ENCODE measurements around the gene PPP1R10.

The PPP1R10 gene

GRCh38 chr6:30618270-30618797 lies 1.3 kb upstream of the PPP1R10 start:
- DNase-seq = peak; percentile 37

GRCh38 chr6:30617565-30618269 lies 674 bp upstream of the PPP1R10 start, which contains the start of gene MRPS18B:
MRPS18B (plus strand) TSS chr6:30617840; CDS start chr6:30617866, 26 bp downstream.
- DNase-seq = peak; percentile 97

- DNase-seq = no peak
Measured at GRCh38 chr6:30615958-30616810, 859 bp downstream of the PPP1R10 start.

DNA sequence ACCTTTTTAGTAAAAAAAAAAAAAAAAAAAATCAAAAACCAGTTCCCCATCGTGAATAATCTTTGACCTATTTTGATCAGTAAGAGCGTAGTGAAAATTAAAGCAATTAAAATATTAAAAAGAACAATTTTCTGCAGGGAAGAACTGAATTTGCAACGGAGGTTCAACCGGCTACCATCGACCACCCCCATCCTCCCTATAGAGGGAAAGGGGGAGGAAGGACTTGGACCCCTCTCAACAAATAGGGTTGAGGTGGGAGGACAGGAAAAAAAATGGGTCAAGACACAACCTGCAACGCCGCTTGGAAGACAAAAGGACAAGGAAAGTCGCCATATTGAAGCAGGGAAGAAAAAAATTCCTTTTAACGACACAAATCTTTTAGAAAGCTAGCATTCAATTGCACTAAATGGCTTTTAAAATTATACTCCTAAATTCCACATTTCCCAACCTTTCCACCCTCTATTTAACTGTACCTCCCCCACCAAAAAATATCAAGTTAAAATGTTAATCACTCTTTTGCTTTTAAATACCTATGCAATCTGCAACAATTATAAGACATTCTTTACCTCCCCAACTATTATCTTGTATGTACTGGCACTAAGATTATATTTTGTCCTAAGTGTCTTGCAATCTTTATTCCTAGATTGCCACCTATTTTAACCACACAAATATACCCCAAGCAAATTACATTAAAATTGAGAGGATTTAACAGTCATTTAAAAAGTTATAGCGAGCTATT lies 1.7 kb downstream of the PPP1R10 start:
- DNase-seq = peak; percentile 73

DNA sequence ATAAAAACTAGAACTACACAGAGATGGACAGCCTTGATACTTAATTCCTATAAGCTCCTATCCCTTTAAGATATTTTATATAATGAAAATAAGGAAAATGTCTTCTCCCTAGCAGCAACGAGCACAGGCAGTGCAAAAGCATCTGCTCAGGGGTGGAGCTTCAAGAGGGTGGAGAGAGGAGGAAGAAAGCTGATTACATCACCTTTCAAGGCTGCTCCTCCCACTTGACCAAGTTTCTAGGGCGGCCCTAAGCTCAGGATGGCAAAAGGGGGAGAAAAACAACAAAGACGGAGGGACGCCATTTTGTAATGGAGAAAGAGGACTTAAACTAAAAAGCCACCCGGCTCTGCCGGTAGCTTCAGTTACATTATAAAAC lies 2.2 kb downstream of the PPP1R10 start:
- peak; percentile 93 for DNase-seq

DNA sequence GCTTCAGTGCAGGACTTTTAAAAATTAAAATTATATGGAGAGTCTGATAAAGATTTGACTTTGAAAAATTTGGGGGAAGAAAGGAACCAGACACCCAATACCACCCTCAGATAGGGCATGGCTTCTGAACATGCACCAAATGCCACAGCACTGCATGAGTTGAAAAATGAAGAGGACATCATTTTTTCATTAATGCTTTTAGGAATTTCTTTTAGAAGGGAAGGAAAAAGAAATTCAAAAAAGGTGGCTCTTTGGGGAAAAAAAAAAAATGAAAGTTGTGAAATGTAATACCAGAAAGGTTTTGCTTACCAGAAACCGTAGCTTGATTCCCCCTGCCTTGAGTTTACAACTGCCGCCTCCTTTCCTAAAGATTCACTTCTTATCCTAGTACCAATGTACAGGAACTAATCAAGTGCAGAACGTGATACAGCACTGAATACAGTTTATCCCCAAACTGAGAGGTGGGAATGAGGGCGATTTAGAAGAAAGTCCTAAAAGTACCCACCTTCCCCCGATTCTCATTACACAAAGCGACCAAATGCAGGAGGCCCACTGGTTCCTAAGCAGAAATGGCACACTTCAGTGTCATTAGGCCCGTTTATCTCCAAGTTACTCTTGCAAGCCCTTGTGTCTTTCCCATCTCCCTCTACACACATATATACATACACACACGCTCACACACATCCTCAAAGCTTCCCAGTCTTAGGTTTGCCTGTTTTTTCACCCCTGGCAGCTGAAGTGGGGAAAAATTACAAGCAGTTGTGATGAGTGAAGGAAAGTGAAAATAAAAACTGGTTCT lies 2.8 kb downstream of the PPP1R10 start:
- DNase-seq = peak; percentile 32

- peak; percentile 50 for DNase-seq
Measured at GRCh38 chr6:30613251-30614043, 3.6 kb downstream of the PPP1R10 start.

DNA sequence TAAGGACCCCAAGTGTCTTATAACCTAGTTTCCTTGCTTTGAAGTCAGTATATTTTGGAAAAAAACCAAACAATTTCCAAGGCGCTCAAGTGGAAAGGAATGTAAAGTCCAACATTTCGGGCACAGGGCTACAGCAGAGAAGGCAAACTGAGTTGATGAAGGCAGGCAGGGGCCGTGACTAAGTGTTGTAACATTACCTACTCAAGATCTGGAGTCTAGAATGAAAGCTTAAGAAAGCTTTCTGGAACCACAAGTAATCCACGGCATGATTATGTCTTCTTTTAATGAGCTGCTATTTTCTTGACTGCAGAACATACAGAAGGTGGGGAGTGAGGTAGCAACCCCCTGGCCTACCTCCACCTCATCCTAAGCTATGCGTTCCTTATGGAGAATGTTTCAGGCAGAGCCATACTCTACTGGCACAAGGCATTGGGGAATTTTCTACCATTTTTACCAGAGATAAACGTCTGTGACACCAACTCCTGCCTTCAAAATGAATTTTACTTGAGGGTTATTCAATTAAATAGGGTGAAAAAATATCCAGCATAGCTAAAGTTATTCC lies 4.3 kb downstream of the PPP1R10 start:
- DNase-seq = peak; percentile 34

GRCh38 chr6:30612213-30612612 lies 4.8 kb downstream of the PPP1R10 start:
- peak; percentile 59 for DNase-seq

DNA sequence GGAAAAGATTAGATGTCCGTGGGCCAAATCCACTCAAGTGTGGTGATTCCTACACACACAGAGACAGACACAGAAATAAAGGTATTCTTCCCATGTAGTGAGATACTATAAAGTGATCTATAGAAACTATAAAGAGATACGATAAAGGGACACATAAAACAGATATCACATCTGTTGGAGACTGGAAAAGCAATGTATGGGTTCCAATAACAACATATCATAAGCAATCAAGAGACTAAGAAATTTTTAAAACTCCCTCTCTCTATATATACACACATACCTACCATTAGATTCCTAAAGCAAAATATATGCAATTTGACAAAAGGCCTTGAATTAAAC lies 5.2 kb downstream of the PPP1R10 start:
- no peak for DNase-seq

DNA sequence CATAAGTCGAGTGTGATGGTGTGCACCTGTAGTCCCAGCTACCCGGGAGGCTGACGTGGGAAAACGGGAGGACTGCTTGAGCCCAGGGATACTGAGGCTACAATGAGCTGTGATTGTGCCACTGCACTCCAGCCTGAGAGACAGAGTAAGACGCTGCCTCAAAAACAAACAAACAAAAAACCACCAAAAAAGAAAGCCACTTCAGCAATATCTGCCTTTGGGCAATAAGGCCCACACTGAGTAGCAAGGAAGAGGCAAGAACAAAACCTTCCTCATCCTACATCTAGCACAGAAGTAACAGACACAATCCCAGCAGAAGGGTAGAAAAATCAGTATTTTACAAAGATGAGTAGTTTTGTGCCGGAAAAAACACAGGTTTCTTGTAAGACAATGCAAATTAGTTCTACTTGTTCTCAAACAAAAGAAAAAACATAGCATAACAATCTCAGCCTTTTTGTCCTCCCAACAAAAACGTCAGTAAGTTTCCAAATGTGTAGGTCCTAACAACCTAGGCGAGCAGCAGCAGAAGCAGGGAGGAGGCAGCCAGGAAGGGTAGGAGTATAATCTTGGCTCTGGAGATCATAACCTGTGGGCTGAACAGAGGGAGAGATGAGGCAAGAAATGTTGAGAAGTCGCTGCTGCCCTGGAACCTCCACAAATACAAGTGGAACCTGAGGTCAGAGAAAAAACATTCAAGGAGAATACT lies 5.7 kb downstream of the PPP1R10 start:
- no peak for DNase-seq

DNA sequence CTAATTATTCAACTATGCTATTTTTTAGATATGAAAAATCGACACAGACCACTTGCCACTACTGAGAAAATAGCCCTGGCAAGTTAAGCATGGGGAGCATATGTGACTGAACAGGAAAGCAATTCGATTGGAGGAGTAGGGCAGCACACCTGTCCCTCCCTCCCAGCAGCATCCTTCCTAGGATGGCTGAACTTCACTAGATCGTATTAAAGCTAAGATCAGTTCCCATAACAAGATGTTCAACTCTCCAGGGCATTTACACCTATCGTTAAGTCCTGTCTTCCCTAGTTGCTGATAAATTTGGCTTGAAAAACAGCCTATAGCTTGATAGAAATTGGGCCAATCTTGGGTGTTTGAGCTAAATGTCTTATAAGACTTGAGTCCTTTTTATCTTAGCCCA lies 7.0 kb downstream of the PPP1R10 start:
- DNase-seq = no peak

DNA sequence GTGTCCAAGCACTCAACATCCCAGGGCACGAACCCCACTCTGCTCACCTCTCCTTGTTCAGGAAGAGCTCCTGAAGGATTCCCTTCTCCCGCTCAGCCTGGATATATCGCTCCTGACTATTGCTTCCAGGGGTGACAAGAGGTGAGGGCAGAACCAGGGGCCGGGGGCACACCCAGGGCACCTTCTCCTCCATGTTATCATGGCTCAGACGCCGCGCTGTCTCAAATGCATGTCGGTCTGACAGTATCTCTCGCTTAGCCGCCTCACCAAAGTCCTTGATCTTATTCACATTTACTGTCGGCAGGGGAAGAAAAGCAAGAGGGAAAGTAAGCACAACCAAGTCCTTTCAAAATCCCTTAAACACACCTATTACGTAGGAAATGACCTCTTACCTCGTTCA lies 13.1 kb downstream of the PPP1R10 start:
- no peak for DNase-seq

GRCh38 chr6:30601815-30602641 lies 15.0 kb downstream of the PPP1R10 start:
- DNase-seq = no peak

GRCh38 chr6:30601436-30601814 lies 15.6 kb downstream of the PPP1R10 start:
- no peak for DNase-seq

DNA sequence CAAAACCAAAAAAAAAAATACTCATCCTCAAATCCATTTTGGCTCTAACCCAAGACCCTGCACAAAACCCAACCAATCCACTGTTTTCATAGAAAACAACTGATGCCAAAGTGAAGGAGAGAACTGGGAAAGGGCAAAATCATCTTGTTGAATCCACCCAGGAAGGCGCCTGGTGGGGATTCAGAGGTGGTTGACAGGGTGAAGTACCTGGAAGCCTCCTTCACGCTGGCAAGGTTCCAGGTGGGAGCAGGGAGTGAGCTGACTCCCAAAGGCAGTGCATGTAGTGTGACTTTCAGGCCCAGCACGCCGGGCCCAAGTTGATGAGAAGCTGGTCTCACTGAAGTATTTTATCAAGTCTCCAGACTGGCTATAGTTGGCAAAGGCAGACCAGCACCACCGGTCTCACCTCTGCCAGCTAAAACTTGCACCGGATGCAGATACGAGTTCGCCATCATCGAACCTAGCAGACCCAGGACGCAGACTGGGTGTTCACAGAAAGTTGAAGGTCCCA lies 16.5 kb downstream of the PPP1R10 start:
- no peak for DNase-seq

DNA sequence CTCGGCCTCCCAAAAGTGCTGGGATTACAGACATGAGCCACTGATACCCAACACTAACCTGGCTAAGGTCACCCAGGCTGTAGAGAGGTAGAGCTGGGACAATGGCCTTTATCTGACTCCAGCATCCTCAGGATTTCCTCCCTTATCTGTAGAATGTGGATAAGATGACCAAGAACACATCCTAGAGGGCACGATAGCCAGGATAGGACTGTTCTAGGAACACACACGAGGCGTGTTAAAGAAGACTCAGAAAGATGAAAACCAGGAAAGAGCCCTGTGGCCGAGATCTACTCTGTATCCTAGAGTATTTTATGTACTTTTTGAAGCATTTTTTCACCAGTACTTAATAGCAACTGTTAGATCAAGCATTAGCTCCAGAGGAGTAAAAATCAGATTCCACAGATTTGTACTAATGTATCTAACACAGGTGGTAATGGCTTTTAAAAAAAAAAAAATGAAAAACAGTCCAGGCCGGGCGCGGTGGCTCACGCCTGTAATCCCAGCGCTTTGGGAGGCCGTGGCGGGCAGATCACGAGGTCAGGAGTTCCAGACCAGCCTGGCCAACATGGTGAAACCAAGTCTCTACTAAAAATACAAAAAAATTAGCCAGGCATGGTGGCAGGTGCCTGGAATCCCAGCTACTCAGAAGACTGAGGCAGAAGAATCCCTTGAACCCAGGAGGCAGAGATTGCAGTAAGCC lies 17.3 kb downstream of the PPP1R10 start:
- DNase-seq = no peak

- no peak for DNase-seq
Measured at GRCh38 chr6:30598912-30599624, 18.0 kb downstream of the PPP1R10 start.
